Epithelial cell of proximal tubule (primary cell): ENCODE data around the gene ZNF774. TPM values are rescaled to one million over a fixed set of nuclear protein-coding genes. Genes with fewer than 3 reads are reported as not detected.

Experiments used
- DNase-seq: peaks from one replicate; pipeline ENCODE4 v3.0.0-alpha.2; 2011; ENCODE audit warnings: low read depth
- H3K4me3 ChIP-seq: 2 replicates; pipeline ENCODE4 v1.5.1; 2011; ENCODE audit warnings: low read depth, mild to moderate bottlenecking, low read length
- CTCF ChIP-seq: conservative IDR thresholded peaks from 2 replicates; pipeline ENCODE4 v1.5.1; 2012; ENCODE audit warnings: low read depth, mild to moderate bottlenecking, low read length
- total RNA-seq: library from RNA; depleted of rRNA; stranded (reverse); fragments of >200 nt; gene quantifications from 2 replicates; pipeline ENCODE4 v1.2.3, GENCODE V29; 2015

The ZNF774 gene
- total RNA-seq, 1 donor from 2014 or later, result 5.9 TPM

- no peak for TF ChIP-seq CTCF
- no peak overlapping the region for H3K4me3 ChIP-seq
- DNase-seq, result no peak
Measured at GRCh38 chr15:90316139-90316538, 35.9 kb upstream of the ZNF774 start.

- no peak overlapping the region for H3K4me3 ChIP-seq
- DNase-seq, result no peak
- TF ChIP-seq CTCF, result no peak
Measured at GRCh38 chr15:90318591-90318990, 33.5 kb upstream of the ZNF774 start.

DNA sequence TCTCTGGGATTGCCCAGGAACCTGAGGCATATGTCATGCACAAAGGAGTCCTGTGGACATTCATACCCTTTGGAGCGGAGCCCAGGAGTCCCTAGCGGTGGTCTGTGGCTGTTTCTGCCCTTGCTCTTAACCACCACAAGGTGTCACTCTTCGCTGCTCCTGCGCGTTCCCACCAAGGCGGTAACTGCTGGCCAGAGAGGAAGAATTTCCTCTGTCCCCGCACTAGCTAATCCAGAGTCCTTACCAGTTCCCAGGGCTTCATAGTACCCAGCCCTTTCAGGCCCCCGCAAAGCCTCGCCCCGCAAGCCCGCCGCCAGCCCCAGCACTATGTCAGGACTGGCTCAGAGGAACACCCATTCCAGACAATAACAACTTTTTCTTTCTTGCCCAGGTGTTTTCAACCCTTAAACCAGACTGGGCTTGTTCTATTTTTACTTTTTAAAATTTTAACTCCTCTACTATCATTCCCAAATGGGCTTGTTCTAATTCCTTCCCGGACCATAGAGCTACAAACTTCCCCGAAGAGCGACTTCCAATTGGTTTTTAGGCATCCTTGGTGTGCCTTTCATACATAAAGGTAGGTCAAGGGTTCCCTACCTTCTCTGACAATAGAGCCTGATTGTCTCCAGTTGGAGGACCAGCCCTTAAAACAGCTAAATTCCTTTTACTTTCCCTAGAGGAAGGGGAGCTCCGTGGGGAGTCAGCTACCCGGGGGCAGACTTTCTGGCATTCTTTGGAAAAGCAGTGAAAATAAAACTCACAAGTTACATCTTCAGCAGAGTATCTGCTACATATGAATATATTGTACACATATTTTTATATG, 31.8 kb upstream of the ZNF774 start:
- no peak for DNase-seq
- peak overlapping the region; percentile 19 for H3K4me3 ChIP-seq
- TF ChIP-seq CTCF, result peak; percentile 100

- no peak overlapping the region for H3K4me3 ChIP-seq
- no peak for DNase-seq
- TF ChIP-seq CTCF, result no peak
Measured at GRCh38 chr15:90320885-90321278, 31.2 kb upstream of the ZNF774 start.

DNA sequence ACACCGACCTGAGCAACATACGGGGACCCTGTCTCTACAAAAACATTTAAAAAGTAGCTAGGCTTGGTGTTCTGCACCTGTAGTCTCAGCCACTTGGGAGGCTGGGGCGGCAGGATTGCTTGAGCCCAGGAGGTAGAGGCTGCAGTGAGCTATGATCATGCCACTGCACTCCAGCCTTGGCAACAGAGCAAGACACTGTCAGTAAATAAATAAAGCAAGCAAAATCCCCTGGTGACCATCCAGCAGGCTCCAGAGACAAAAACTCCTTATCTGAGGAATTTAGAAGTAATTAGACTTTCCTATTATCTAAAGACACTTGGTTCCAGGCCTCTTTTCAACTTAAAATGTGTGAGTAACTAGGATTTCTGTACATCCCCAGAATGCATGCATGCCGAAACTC, 29.5 kb upstream of the ZNF774 start:
- TF ChIP-seq CTCF, result no peak
- DNase-seq, result no peak
- no peak overlapping the region for H3K4me3 ChIP-seq

GRCh38 chr15:90325726-90326125, 26.4 kb upstream of the ZNF774 start:
- no peak for DNase-seq
- no peak for TF ChIP-seq CTCF
- H3K4me3 ChIP-seq, result no peak overlapping the region

- no peak overlapping the region for H3K4me3 ChIP-seq
- DNase-seq, result no peak
- no peak for TF ChIP-seq CTCF
Measured at GRCh38 chr15:90326441-90326840, 25.6 kb upstream of the ZNF774 start.
